Testis (tissue), 3 donors: ENCODE data around the gene BTN1A1. TPM values are rescaled to one million over a fixed set of nuclear protein-coding genes. Genes with fewer than 3 reads are reported as not detected.
"Not testable (repeated sequence)": the region's sequence is repeated elsewhere in the genome, so short reads cannot be mapped to it uniquely, and the experiment has no call there.

Experiments used
- DNase-seq: peaks from one replicate; pipeline ENCODE4 v3.0.0-alpha.2; 2019
- H3K27ac ChIP-seq, 2 donors: fragments of 200-600 bp; sonication (generic); one replicate each; pipeline ENCODE4 v1.5.1; 2019
- H3K27me3 ChIP-seq: fragments of 200-600 bp; sonication (generic); one replicate; pipeline ENCODE4 v1.5.1; 2019
- H3K36me3 ChIP-seq: fragments of 200-600 bp; sonication (generic); one replicate; pipeline ENCODE4 v1.5.1; 2017; ENCODE audit warnings: low read depth; ENCODE audit errors: missing control alignments
- H3K4me1 ChIP-seq: fragments of 200-600 bp; sonication (generic); one replicate; pipeline ENCODE4 v1.5.1; 2019
- H3K4me3 ChIP-seq, 2 donors: fragments of 200-600 bp; sonication (generic); one replicate each; pipeline ENCODE4 v1.5.1; 2017 to 2019
- H3K9me3 ChIP-seq: fragments of 200-600 bp; sonication (generic); one replicate; pipeline ENCODE4 v1.5.1; 2017
- CTCF ChIP-seq, 3 experiments: fragments of 450-650 bp in 2 of 3; fragments of 200-600 bp in 1 of 3; sonication (generic) in 1 of 3; IDR thresholded peaks; one replicate each; pipeline ENCODE4 v1.5.1; 2016 to 2019; ENCODE audit warnings: antibody characterized with exemption in 3 of 3, mild to moderate bottlenecking in 2 of 3, moderate library complexity in 1 of 3
- POLR2A ChIP-seq: fragments of 450-650 bp; IDR thresholded peaks from one replicate; pipeline ENCODE4 v1.6.1; 2017; ENCODE audit warnings: antibody characterized with exemption, mild to moderate bottlenecking, moderate library complexity
- WGBS, 2 donors: methylation state at CpG; one replicate each; pipeline ENCODE4 v1.1.5; 2018; 5-methylcytosine and 5-hydroxymethylcytosine counted together
- intact Hi-C: fragments of 100-400 bp; cut with DNase I; formaldehyde crosslinking; loops from one replicate; pipeline ENCODE4 v1.15.1; 2023; ENCODE audit warnings: low total_unique reads
- polyA plus RNA-seq: library from polyadenylated mRNA; stranded (reverse); fragments of 350-450 nt; fragmentation: Illumina TruSeq; extraction: RNeasy Lipid Tissue Mini Kit (QIAGEN cat#74804); gene quantifications from one replicate; pipeline ENCODE4 v1.2.3, GENCODE V29; 2014; ENCODE audit warnings: low read depth, low replicate concordance; ENCODE audit not compliant: insufficient read depth
- total RNA-seq, 2 donors: library from RNA; depleted of rRNA; stranded (reverse); fragments of >200 nt; gene quantifications; one replicate each; pipeline ENCODE4 v1.2.3, GENCODE V29; 2016

Gene BTN1A1
- total and polyA plus RNA-seq, 3 donors from 2014 or later = 0.30 to 0.31 (median 0.31) TPM

- Histone ChIP-seq H3K4me3 (no peak overlapping the region), H3K4me1 (peaks cover 21% of the 10 kb centered on the region), H3K9me3 (no peaks in the 10 kb centered on the region), H3K36me3 (no peaks in the 10 kb centered on the region), H3K27ac (peak overlapping the region; percentile 23 to 32), H3K27me3 (no peaks in the 10 kb centered on the region)
- intact Hi-C loops = no loop called here
- no peak for TF ChIP-seq CTCF (IDR thresholded peaks at IDR 0.05)
- TF ChIP-seq POLR2A = no peak
- no peak for DNase-seq
- WGBS, 2 donors = 29 to 50% methylated on average over 1 of the region's 1 CpG
These were observed 41.5 kb downstream of the BTN1A1 start for GRCh38 chr6:26541579-26541978.

- Histone ChIP-seq H3K4me3 (no peak overlapping the region), H3K27me3 (no peaks in the 10 kb centered on the region), H3K4me1 (peaks cover 14% of the 10 kb centered on the region), H3K36me3 (no peaks in the 10 kb centered on the region), H3K27ac (no peak overlapping the region), H3K9me3 (no peaks in the 10 kb centered on the region)
- DNase-seq = no peak
- intact Hi-C loops = no loop called here
- peak in 1 of 3 experiments; percentile 19 for TF ChIP-seq CTCF (IDR thresholded peaks at IDR 0.05)
- no peak for TF ChIP-seq POLR2A
These were observed 43.9 kb downstream of the BTN1A1 start for GRCh38 chr6:26543953-26544352.

GRCh38 chr6:26544473-26544872 lies 44.4 kb downstream of the BTN1A1 start:
- H3K36me3 ChIP-seq = no peaks in the 10 kb centered on the region

GRCh38 chr6:26545627-26546026 lies 45.5 kb downstream of the BTN1A1 start:
- no peak for TF ChIP-seq POLR2A
- H3K36me3 ChIP-seq = no peaks in the 10 kb centered on the region
- H3K27ac ChIP-seq = peak overlapping the region in 1 of 2 donors; percentile 43
- WGBS, 2 donors = 78 to 83% methylated on average over 6 of the region's 6 CpGs
- no peak overlapping the region for H3K4me3 ChIP-seq
- H3K27me3 ChIP-seq = no peaks in the 10 kb centered on the region
- peaks cover 5% of the 10 kb centered on the region for H3K4me1 ChIP-seq
- H3K9me3 ChIP-seq = no peaks in the 10 kb centered on the region
- DNase-seq = no peak
- intact Hi-C loops = no loop called here

More at GRCh38 chr6:26544473-26544872, 44.4 kb downstream of the BTN1A1 start:
- DNase-seq = no peak
- TF ChIP-seq CTCF (IDR thresholded peaks at IDR 0.05) (no peak), POLR2A (no peak)
- H3K9me3 ChIP-seq = no peaks in the 10 kb centered on the region
- intact Hi-C loops = no loop called here
- no peaks in the 10 kb centered on the region for H3K27me3 ChIP-seq
- H3K4me3 ChIP-seq = no peak overlapping the region
- no peak overlapping the region for H3K27ac ChIP-seq
- H3K4me1 ChIP-seq = peaks cover 9% of the 10 kb centered on the region

GRCh38 chr6:26547363-26547762 lies 47.3 kb downstream of the BTN1A1 start:
- intact Hi-C loops, H3K27me3 ChIP-seq, H3K36me3 ChIP-seq, H3K4me1 ChIP-seq, H3K4me3 ChIP-seq, DNase-seq, H3K27ac ChIP-seq, H3K9me3 ChIP-seq: not testable (repeated sequence)
- WGBS, 2 donors = 58 to 81% methylated on average over 18 of the region's 18 CpGs

DNA sequence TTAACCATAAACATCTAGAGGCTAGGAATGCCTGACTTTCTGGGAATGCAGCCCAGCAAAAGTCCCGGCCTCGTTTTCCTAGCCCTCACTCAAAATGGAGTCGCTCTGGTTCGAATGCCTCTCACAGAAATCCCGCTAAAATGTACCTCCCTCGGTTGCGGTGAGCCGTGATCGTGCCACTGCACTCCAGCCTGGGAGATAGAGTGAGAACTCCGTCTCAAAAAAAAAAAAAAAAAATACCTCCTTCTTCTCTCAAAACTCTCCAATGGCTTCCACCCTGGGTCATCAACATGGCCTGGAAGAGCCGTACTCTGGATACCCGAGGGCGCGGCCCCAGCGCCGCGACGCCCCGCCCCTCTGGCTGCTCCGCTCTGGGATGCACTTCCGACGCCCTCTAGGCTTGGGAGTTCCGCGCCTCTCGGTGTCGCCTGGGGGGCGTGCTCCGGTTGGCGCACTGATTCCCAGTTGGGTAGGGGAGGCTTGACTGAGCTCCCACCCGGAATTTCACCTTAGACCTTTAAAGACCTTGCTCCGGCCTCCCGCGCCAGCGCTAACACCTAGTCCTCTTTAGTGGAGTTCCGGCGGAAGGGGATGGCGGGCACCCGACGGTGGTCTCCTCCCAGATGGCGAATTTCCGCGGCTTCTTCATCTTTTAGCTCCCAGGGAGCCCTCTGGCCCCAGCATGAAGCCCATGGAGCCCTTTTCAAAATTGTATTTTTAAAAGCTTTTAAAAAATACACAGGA lies 50.3 kb downstream of the BTN1A1 start:
- intact Hi-C loops = no loop called here
- H3K4me3 ChIP-seq = peak overlapping the region; percentile 49 to 73
- TF ChIP-seq POLR2A = no peak
- no peak for TF ChIP-seq CTCF (IDR thresholded peaks at IDR 0.05)
- WGBS, 2 donors = 7% methylated on average over 42 of the region's 42 CpGs
- no peaks in the 10 kb centered on the region for H3K9me3 ChIP-seq
- peak; percentile 79 for DNase-seq
- no peaks in the 10 kb centered on the region for H3K36me3 ChIP-seq
- peak overlapping the region; percentile 52 to 75 for H3K27ac ChIP-seq
- peaks cover 13% of the 10 kb centered on the region for H3K4me1 ChIP-seq
- no peaks in the 10 kb centered on the region for H3K27me3 ChIP-seq
